Measurements from ENCODE around the gene CREB1.

The CREB1 gene

DNA sequence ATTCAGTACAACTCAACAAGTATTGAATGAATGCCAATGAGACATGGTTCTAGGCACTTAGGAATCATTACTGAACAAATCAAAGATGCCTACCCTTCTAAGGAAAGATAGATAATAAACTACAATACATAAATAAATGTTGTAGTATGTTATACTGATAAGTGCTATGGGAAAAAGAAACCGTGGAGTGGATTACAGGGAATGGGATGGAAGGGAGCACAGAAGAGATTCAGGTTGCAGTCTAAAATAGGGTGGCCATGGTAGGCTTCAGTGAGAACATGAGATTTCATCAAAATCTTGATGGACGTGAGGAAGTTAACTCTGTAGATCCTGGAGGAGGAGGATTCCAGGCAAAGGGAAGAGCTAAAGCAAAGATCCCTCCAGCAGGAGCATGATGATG lies 17.9 kb upstream of the CREB1 start:
- TF ChIP-seq SPI1 (IDR thresholded peaks at IDR 0.05; ENCODE audit: borderline replicate concordance, low read depth) (no peak), GABPA (IDR thresholded peaks at IDR 0.05; ENCODE audit: low read depth) (no peak), POLR2AphosphoS5 (IDR thresholded peaks at IDR 0.05; ENCODE audit: low read depth) (no peak)
- TF ChIP-seq, protein P1, sequence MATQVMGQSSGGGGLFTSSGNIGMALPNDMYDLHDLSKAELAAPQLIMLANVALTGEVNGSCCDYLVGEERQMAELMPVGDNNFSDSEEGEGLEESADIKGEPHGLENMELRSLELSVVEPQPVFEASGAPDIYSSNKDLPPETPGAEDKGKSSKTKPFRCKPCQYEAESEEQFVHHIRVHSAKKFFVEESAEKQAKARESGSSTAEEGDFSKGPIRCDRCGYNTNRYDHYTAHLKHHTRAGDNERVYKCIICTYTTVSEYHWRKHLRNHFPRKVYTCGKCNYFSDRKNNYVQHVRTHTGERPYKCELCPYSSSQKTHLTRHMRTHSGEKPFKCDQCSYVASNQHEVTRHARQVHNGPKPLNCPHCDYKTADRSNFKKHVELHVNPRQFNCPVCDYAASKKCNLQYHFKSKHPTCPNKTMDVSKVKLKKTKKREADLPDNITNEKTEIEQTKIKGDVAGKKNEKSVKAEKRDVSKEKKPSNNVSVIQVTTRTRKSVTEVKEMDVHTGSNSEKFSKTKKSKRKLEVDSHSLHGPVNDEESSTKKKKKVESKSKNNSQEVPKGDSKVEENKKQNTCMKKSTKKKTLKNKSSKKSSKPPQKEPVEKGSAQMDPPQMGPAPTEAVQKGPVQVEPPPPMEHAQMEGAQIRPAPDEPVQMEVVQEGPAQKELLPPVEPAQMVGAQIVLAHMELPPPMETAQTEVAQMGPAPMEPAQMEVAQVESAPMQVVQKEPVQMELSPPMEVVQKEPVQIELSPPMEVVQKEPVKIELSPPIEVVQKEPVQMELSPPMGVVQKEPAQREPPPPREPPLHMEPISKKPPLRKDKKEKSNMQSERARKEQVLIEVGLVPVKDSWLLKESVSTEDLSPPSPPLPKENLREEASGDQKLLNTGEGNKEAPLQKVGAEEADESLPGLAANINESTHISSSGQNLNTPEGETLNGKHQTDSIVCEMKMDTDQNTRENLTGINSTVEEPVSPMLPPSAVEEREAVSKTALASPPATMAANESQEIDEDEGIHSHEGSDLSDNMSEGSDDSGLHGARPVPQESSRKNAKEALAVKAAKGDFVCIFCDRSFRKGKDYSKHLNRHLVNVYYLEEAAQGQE (IDR thresholded peaks at IDR 0.05; ENCODE audit: insufficient replicate concordance, low read depth), result no peak
- TF ChIP-seq, protein P2, sequence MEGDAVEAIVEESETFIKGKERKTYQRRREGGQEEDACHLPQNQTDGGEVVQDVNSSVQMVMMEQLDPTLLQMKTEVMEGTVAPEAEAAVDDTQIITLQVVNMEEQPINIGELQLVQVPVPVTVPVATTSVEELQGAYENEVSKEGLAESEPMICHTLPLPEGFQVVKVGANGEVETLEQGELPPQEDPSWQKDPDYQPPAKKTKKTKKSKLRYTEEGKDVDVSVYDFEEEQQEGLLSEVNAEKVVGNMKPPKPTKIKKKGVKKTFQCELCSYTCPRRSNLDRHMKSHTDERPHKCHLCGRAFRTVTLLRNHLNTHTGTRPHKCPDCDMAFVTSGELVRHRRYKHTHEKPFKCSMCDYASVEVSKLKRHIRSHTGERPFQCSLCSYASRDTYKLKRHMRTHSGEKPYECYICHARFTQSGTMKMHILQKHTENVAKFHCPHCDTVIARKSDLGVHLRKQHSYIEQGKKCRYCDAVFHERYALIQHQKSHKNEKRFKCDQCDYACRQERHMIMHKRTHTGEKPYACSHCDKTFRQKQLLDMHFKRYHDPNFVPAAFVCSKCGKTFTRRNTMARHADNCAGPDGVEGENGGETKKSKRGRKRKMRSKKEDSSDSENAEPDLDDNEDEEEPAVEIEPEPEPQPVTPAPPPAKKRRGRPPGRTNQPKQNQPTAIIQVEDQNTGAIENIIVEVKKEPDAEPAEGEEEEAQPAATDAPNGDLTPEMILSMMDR (IDR thresholded peaks at IDR 0.05; ENCODE audit: insufficient read depth, low read length), result no peak
- Histone ChIP-seq H3K4me3 (replicated peaks; ENCODE audit: insufficient read depth, low read length) (no peak overlapping the region), H3K27me3 (ENCODE audit: insufficient read depth, poor library complexity, severe bottlenecking) (no peaks in the 10 kb centered on the region), H3K27ac (replicated peaks) (no peak overlapping the region)
- no peak for DNase-seq (ENCODE audit: low read depth in 1 of 2, low spot score in 1 of 2)

DNA sequence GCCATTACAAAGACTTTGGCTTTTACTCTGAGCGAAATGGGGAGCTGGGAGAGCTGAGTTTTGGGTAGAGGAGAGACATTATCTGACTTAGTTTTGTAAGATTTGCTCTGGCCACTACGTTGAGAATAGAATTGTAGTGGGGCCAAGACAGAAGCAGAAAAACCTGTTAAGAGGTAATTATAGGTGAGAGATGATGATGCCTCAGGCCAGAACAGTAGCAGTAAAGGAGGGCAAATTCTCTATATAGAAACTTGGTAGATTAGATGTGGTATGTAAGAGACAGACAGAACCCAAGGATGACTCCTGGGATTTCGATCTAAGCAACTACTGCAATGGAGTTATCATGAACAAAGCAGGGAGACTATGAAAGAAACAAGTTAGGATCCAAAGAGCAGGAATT lies 17.4 kb upstream of the CREB1 start:
- TF ChIP-seq SPI1 (IDR thresholded peaks at IDR 0.05; ENCODE audit: borderline replicate concordance, low read depth), result no peak
- TF ChIP-seq GABPA (IDR thresholded peaks at IDR 0.05; ENCODE audit: low read depth), result no peak
- no peak overlapping the region for H3K4me3 ChIP-seq (replicated peaks; ENCODE audit: insufficient read depth, low read length)
- DNase-seq (ENCODE audit: low read depth in 1 of 2, low spot score in 1 of 2), result no peak
- no peaks in the 10 kb centered on the region for H3K27me3 ChIP-seq (ENCODE audit: insufficient read depth, poor library complexity, severe bottlenecking)
- no peak overlapping the region for H3K27ac ChIP-seq (replicated peaks)

DNA sequence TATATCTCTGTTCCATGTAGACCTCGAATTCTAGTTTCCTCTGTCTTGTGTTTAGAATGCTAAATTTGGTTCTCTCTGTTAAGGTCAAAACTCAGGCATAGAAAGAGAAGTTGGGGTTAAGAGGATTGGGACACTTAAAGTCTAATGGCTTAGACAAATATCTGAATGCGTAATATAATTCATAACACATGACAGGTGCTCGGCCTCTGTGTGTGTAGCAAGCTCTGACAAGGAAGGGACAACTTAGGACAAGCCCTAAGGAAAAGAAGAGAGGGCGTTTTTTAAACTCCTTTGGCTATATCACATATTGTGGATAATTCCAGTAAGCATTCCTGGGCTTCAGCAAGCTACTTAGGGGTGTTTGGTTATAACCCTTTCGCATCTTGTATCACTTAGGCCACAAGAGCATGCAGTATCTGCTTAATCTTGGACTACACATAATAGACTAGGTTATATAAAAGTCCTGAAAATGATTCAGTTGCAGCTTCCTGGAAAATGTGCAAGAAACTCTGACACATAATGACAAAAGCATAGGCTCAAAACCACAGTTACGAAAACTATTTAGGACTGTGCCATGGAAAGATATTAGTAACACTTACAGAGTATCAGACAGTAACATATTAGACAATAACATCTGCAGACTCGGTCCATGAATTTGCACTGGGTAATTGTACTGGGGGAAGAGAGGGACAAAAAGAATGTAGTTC lies 16.1 kb upstream of the CREB1 start:
- H3K27ac ChIP-seq (replicated peaks), result peak overlapping the region; percentile 13
- no peak for DNase-seq (ENCODE audit: low read depth in 1 of 2, low spot score in 1 of 2)
- TF ChIP-seq SPI1 (IDR thresholded peaks at IDR 0.05; ENCODE audit: borderline replicate concordance, low read depth) (no peak), GABPA (IDR thresholded peaks at IDR 0.05; ENCODE audit: low read depth) (no peak), POLR2AphosphoS5 (IDR thresholded peaks at IDR 0.05; ENCODE audit: low read depth) (no peak)
- TF ChIP-seq, protein P2 (IDR thresholded peaks at IDR 0.05; ENCODE audit: insufficient read depth, low read length), result no peak
- TF ChIP-seq, protein P1 (IDR thresholded peaks at IDR 0.05; ENCODE audit: insufficient replicate concordance, low read depth), result no peak

DNA sequence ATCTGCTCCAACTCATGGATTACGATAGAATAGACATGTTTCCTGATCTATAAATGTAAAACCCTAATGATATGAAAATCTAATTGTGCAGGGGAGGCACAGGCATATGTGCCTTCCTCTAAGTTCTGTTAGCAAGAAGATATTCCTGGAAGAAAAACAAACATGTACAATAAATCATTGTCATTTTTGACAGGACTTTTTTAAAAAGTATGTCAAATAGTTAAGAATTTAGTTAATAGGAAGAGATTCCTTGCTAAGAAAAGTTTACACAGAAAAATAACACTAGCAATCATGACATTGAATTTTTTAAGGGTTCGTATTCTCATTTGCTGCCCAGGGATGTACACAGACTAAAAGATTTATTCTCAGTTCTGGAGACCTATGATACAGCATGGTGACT lies 15.3 kb upstream of the CREB1 start:
- TF ChIP-seq, protein P2 (IDR thresholded peaks at IDR 0.05; ENCODE audit: insufficient read depth, low read length), result no peak
- TF ChIP-seq, protein P1 (IDR thresholded peaks at IDR 0.05; ENCODE audit: insufficient replicate concordance, low read depth), result no peak
- no peak for TF ChIP-seq GABPA (IDR thresholded peaks at IDR 0.05; ENCODE audit: low read depth)
- TF ChIP-seq POLR2AphosphoS5 (IDR thresholded peaks at IDR 0.05; ENCODE audit: low read depth), result no peak
- no peak for DNase-seq (ENCODE audit: low read depth in 1 of 2, low spot score in 1 of 2)
- Histone ChIP-seq H3K27ac (replicated peaks) (no peak overlapping the region), H3K4me3 (replicated peaks; ENCODE audit: insufficient read depth, low read length) (no peak overlapping the region), H3K27me3 (ENCODE audit: insufficient read depth, poor library complexity, severe bottlenecking) (no peaks in the 10 kb centered on the region)

More for the DNA sequence above, 16.1 kb upstream of the CREB1 start:
- H3K27me3 ChIP-seq (ENCODE audit: insufficient read depth, poor library complexity, severe bottlenecking), result no peaks in the 10 kb centered on the region
- no peak overlapping the region for H3K4me3 ChIP-seq (replicated peaks; ENCODE audit: insufficient read depth, low read length)
